ENCODE measurements around the gene ARHGAP15. TPM values are rescaled to one million over a fixed set of nuclear protein-coding genes. Genes with fewer than 3 reads are reported as not detected.

The ARHGAP15 gene
- total RNA-seq, 4 donors from 2014 or later = 0.80 to 53.1 (median 12.7) TPM

GRCh38 chr2:143551971-143552650 is 422.9 kb downstream of the ARHGAP15 start:
- Histone ChIP-seq H3K4me1 (no peaks in the 10 kb centered on the region), H3K27ac (no peak overlapping the region), H3K4me3 (no peak overlapping the region), H3K9me3 (no peaks in the 10 kb centered on the region), H3K36me3 (no peaks in the 10 kb centered on the region), H3K27me3 (no peaks in the 10 kb centered on the region)
- intact Hi-C loops (cut with DNase I; ENCODE audit: low total_unique reads) (no loop called here), in situ Hi-C loops (cut with MboI; ENCODE audit: low pct_ligation_motif_present in 1 of 4, low pct_unique_long_range_greater_than_20kb in 1 of 4, low sequenced_read_pairs in 3 of 4) (no loop called here)
- WGBS, 2 donors (ENCODE audit: low coverage in 1 of 2) = 73 to 80% methylated on average over 8 to 9 of the region's 9 CpGs
- no peak for DNase-seq
- TF ChIP-seq POLR2A (IDR thresholded peaks at IDR 0.05) (no peak), POLR2AphosphoS5 (IDR thresholded peaks at IDR 0.05) (no peak), CTCF (IDR thresholded peaks at IDR 0.05) (no peak), EP300 (IDR thresholded peaks at IDR 0.05; ENCODE audit: low read depth) (no peak)

GRCh38 chr2:143553261-143553660 is 424.0 kb downstream of the ARHGAP15 start:
- H3K9me3 ChIP-seq = no peaks in the 10 kb centered on the region
- intact Hi-C loops (cut with DNase I; ENCODE audit: low total_unique reads) (no loop called here), in situ Hi-C loops (cut with MboI; ENCODE audit: low pct_ligation_motif_present in 1 of 4, low pct_unique_long_range_greater_than_20kb in 1 of 4, low sequenced_read_pairs in 3 of 4) (no loop called here)
- DNase-seq = no peak
- no peaks in the 10 kb centered on the region for H3K27me3 ChIP-seq
- no peak for TF ChIP-seq CTCF (IDR thresholded peaks at IDR 0.05)
- TF ChIP-seq POLR2A (IDR thresholded peaks at IDR 0.05) = no peak
- TF ChIP-seq EP300 (IDR thresholded peaks at IDR 0.05; ENCODE audit: low read depth) = no peak
- H3K4me3 ChIP-seq = no peak overlapping the region
- H3K4me1 ChIP-seq = no peaks in the 10 kb centered on the region
- H3K27ac ChIP-seq = no peak overlapping the region
- H3K36me3 ChIP-seq = no peaks in the 10 kb centered on the region
- 80 to 82% methylated on average over 3 of the region's 3 CpGs for WGBS, 2 donors (ENCODE audit: low coverage in 1 of 2)

- Histone ChIP-seq H3K27me3 (no peaks in the 10 kb centered on the region), H3K36me3 (no peaks in the 10 kb centered on the region), H3K27ac (no peak overlapping the region), H3K4me3 (no peak overlapping the region), H3K4me1 (no peaks in the 10 kb centered on the region), H3K9me3 (no peaks in the 10 kb centered on the region)
- intact Hi-C loops (cut with DNase I; ENCODE audit: low total_unique reads) (no loop called here), in situ Hi-C loops (cut with MboI; ENCODE audit: low pct_ligation_motif_present in 1 of 4, low pct_unique_long_range_greater_than_20kb in 1 of 4, low sequenced_read_pairs in 3 of 4) (no loop called here)
- WGBS, 2 donors (ENCODE audit: low coverage in 1 of 2) = 73 to 76% methylated on average over 1 of the region's 1 CpG
- DNase-seq = no peak
- TF ChIP-seq POLR2A (IDR thresholded peaks at IDR 0.05) = no peak
- no peak for TF ChIP-seq POLR2AphosphoS5 (IDR thresholded peaks at IDR 0.05)
- no peak for TF ChIP-seq CTCF (IDR thresholded peaks at IDR 0.05)
- no peak for TF ChIP-seq EP300 (IDR thresholded peaks at IDR 0.05; ENCODE audit: low read depth)
These were observed 429.4 kb downstream of the ARHGAP15 start for GRCh38 chr2:143558665-143559064.

- Histone ChIP-seq H3K4me1 (no peaks in the 10 kb centered on the region), H3K9me3 (no peaks in the 10 kb centered on the region), H3K4me3 (no peak overlapping the region), H3K27ac (peak overlapping the region in 1 of 4 donors; percentile 4), H3K36me3 (no peaks in the 10 kb centered on the region), H3K27me3 (no peaks in the 10 kb centered on the region)
- 22 to 63% methylated on average over 2 of the region's 2 CpGs for WGBS, 2 donors (ENCODE audit: low coverage in 1 of 2)
- TF ChIP-seq POLR2AphosphoS5 (IDR thresholded peaks at IDR 0.05) (no peak), POLR2A (IDR thresholded peaks at IDR 0.05) (no peak), EP300 (IDR thresholded peaks at IDR 0.05; ENCODE audit: low read depth) (no peak), CTCF (IDR thresholded peaks at IDR 0.05) (no peak)
- no peak for DNase-seq
- intact Hi-C loops (cut with DNase I; ENCODE audit: low total_unique reads) (no loop called here), in situ Hi-C loops (cut with MboI; ENCODE audit: low pct_ligation_motif_present in 1 of 4, low pct_unique_long_range_greater_than_20kb in 1 of 4, low sequenced_read_pairs in 3 of 4) (no loop called here)
These were observed 429.9 kb downstream of the ARHGAP15 start for GRCh38 chr2:143559147-143559546.

Measured in transverse colon (tissue), 4 donors.